ENCODE measurements around the gene RPS6KA4.
"Not testable (repeated sequence)": the region's sequence is repeated elsewhere in the genome, so short reads cannot be mapped to it uniquely, and the experiment has no call there.

Gene RPS6KA4

DNA sequence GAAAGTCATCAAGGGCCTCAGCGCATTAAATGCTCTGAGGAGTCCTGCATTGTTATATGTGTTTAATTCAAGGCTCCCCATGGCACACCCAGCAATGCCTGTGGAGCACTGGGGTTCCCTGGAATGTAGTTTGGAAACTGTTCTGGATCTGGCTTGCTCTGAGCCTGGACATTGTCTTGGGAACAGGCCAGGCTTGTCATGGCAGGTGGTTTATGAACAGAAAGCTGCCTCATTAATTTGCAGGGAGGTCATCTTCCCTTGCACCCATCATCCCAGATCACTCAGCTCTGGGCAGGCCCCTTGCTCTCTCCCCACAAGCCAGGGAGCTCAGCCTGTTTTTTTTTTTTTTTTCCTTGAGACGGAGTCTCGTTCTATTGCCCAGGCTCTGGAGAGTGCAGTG, 32.9 kb downstream of the RPS6KA4 start:
- DNase-seq, result no peak

GRCh38 chr11:64395545-64396078, 36.6 kb downstream of the RPS6KA4 start:
- no peak for DNase-seq

GRCh38 chr11:64396079-64396591, 37.2 kb downstream of the RPS6KA4 start:
- DNase-seq, result no peak

DNA sequence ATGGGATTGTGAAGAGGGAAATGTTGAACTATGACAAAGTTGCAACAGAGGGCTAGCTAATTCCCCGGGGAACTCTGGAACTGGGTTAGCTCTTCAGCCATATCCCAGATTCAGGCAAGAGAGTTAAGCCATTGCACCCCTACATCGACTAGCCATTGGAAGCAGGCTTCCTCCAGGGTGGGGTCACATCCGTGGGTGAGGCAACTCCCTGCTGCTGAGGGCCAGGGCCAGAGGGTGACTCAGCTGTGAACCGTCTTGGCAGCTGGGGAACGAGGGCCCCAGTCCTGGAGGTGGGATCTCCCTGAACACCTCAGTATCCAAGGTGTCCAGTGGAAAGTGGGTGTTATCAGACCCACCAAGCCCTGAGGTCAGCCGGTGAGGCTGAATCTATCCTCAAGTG, 41.1 kb downstream of the RPS6KA4 start:
- no peak for DNase-seq

GRCh38 chr11:64400667-64401066, 41.7 kb downstream of the RPS6KA4 start:
- DNase-seq, result no peak

DNA sequence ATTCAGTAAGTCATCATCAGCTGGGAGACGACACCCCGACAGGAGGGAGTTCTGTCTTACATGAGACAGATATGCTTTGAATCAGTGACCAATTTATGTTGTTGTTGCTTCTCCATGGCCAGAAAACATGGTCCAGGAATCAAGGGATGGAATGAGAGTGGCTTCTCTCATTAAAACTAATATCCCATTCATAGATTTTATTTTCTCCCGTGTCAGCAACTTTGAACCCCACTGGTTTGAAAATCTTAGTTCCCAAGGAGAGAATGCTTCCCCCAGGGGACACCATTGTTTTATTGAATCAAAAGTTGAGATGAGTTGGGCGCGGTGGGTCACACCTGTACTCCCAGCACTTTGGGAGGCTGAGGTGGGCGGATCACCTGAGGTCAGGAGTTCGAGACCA, 42.8 kb downstream of the RPS6KA4 start:
- no peak for DNase-seq

DNA sequence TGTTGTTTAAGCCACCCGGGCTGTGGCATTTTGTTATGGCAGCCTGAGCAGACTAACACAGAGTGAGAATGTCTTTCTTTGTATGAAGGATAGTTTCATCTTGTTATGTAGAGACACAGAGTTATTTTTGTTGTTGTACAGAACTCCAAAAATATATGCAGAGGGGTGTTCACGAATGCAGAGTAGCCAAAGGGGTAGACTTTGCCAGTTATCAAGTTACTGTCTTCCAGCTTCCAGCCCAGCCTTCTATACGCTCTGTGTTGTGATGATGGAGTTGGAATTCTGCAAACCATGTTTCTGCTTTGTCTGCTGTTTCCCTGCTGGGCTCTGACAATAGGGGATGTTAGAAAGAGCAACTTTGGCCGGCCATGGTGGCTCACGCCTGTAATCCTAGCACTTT, 44.1 kb downstream of the RPS6KA4 start:
- no peak for DNase-seq

- DNase-seq, result no peak
These were observed 47.4 kb downstream of the RPS6KA4 start for GRCh38 chr11:64406221-64406946.

DNA sequence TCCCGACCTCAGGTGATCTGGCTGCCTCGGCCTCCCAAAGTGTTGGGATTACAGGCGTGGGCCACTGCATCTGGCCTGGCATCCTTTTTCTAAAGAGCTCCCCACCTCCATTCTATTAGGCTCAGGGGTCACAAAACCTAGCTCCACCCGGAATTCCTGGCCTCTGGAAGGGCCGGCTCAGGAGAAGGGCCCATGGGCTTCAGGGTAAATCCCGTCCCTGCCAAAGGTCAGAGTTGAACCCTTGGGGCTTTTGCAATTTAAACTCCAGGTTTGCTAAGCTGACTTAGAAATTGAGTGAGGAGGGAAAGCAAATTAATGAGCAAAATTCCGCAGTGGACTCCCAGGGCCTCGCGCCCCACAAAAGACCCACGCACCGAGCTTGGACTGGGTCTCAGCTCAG, 48.3 kb downstream of the RPS6KA4 start:
- DNase-seq, result no peak

GRCh38 chr11:64407630-64408029, 48.7 kb downstream of the RPS6KA4 start:
- no peak for DNase-seq

DNA sequence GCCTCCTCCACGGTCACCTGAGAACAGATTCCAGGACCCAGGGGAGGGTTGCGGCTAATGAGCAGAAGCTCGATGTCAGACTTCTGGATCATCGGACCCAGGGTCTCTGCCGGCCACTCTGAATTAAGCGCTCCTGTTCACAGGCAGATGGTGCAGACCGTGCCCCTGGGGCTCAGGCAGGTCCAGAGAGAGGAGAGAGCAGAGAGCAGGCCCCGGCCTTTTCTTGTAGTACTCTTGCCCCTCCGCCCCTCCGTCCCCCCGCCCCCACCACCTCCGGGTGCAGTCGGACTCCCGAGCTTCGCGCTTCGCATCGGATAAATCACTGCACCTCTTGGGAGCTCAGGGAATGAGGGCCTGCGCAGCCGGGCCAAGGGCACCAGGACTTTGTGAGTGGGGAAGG, 50.3 kb downstream of the RPS6KA4 start:
- DNase-seq, result no peak

GRCh38 chr11:64409707-64410403, 50.9 kb downstream of the RPS6KA4 start:
- no peak for DNase-seq

- no peak for DNase-seq
These were observed 51.4 kb downstream of the RPS6KA4 start for GRCh38 chr11:64410404-64410734.

- no peak for DNase-seq
These were observed 54.5 kb downstream of the RPS6KA4 start for GRCh38 chr11:64413417-64413816.

DNA sequence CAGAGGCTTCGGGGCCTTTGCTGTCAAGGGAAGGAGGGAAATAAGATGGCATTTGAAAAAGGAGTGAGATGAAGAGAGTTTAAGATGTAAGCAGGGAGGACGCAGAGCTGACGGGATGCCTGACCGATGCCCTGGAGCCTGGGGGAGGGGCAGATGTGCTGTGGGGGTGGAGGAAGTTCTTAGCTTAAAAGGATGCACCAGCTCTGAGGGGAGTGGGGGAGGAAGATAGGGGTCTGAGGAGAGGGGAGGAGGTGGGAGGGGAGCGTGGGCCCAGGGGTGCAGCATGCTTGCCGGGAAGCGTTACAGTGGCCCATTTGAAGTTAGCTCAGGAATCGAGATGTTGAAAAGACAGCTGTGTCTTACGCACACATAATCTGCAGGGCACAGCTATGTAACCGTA, 56.3 kb downstream of the RPS6KA4 start:
- DNase-seq, result no peak

DNA sequence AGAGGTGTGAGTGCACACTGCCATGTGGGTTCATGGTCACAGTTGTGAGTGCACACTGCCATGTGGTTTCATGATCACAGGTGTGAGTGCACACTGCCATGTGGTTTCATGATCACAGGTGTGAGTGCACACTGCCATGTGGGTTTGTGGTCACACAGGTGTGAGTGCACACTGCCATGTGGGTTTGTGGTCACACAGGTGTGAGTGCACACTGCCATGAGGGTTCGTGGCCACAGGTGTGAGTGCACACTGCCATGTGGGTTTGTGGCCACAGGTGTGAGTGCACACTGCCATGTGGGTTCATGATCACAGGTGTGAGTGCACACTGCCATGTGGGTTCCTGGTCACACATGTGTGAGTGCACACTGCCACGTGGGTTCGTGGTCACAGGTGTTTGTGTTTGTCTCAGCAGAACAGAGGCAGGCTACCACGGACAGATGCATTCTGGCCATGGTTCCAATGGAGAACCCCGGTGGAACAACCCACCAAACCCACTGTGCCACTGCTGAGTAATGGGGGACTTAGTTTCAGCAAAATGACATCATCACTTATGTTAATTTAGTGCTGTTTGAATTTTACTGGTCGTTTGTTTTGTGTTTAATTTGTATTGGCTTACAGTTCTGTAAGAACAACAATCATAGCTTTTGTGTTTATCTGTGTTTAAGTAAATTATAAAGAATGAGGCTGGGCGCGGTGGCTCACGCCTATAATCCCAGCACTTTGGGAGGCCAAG, 57.2 kb downstream of the RPS6KA4 start:
- DNase-seq, result no peak

- not testable (repeated sequence) for DNase-seq
These were observed 59.3 kb downstream of the RPS6KA4 start for GRCh38 chr11:64418233-64418632.

DNA sequence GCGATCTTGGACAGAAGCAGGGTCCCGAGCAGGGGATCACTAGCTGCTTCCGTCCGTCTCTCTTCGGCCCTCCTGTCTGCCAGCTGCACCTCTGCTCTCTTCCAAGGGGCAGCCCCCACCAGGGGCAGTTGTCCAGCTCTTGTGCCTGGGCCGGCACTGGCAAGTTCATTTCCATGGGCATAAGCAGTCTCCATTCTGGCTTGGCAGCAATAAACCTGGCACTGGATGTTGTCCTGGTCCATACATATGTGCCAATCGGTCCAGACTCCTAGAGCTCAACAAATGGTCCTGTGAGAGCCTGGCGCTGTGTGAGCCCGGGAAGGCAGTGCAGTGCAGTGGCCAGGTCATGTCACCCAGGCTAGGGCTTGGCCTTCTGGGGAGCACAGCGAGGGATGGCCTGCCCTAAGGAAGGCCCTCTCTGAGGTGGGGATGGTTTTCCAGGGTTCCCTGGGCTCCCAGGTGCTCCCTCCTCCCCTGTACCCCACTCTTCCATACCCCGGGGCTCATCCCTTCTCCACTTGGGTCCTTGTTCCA, 60.4 kb downstream of the RPS6KA4 start:
- DNase-seq, result no peak

- DNase-seq, result no peak
These were observed 61.0 kb downstream of the RPS6KA4 start for GRCh38 chr11:64419818-64420485.
